Activated CD8-positive, alpha-beta memory T cell treated with anti-CD3 and anti-CD28 coated beads, Interleukin-2, amount 10 ng/mL, durations not matched to agents 7 days and 5 days (primary cell): Measurements from ENCODE around the gene KCNAB1. TPM values are rescaled to one million over a fixed set of nuclear protein-coding genes. Genes with fewer than 3 reads are reported as not detected.
"Not testable (repeated sequence)": the region's sequence is repeated elsewhere in the genome, so short reads cannot be mapped to it uniquely, and the experiment has no call there.

ENCODE experiments used
- ATAC-seq: fragments of 150-1000 bp; cut with Tn5 transposase; one replicate; pipeline ENCODE4 v1.10.0; 2021; ENCODE audit warnings: moderate library complexity
- CTCF ChIA-PET: fragments of 350-600 bp; sonication (Branson Sonifier 250); formaldehyde crosslinking; loops from one replicate; lab custom pipeline; 2021; ENCODE audit warnings: antibody characterized with exemption; lab: Charles Lee
- DNase-seq: peaks from one replicate; pipeline ENCODE4 v3.0.0-alpha.2; 2020
- H3K27ac Mint-ChIP-seq: one replicate; pipeline ENCODE4 v1.8.0; 2021; ENCODE audit warnings: mild to moderate bottlenecking, mixed read lengths
- H3K27me3 Mint-ChIP-seq: one replicate; pipeline ENCODE4 v1.8.0; 2021; ENCODE audit warnings: mixed read lengths
- H3K36me3 Mint-ChIP-seq: one replicate; pipeline ENCODE4 v1.8.0; 2021; ENCODE audit warnings: mild to moderate bottlenecking, mixed read lengths
- H3K4me1 Mint-ChIP-seq: one replicate; pipeline ENCODE4 v1.8.0; 2021; ENCODE audit warnings: mixed read lengths
- H3K4me3 Mint-ChIP-seq: one replicate; pipeline ENCODE4 v1.8.0; 2021; ENCODE audit warnings: mild to moderate bottlenecking, moderate library complexity, mixed read lengths
- H3K9me3 Mint-ChIP-seq: one replicate; pipeline ENCODE4 v1.8.0; 2022; ENCODE audit warnings: low read depth, mixed read lengths
- total RNA-seq, 2 experiments: library from RNA; stranded (reverse); gene quantifications; one replicate each; pipeline ENCODE4 v1.2.3, GENCODE V29; 2021

KCNAB1 gene
- total RNA-seq, 2 experiments from 2014 or later: 0.19 TPM; not detected in 1

- Mint-ChIP-seq H3K9me3 (no peaks in the 10 kb centered on the region), H3K27ac (no peak overlapping the region), H3K4me3 (no peak overlapping the region), H3K4me1 (no peaks in the 10 kb centered on the region), H3K27me3 (peaks cover 33% of the 10 kb centered on the region), H3K36me3 (no peaks in the 10 kb centered on the region)
- CTCF ChIA-PET: no interaction called here
- DNase-seq (no peak), ATAC-seq (no peak)
Observed at GRCh38 chr3:156201411-156202405, 81.3 kb downstream of the KCNAB1 start.

GRCh38 chr3:156206157-156206556, 85.8 kb downstream of the KCNAB1 start:
- no peak for ATAC-seq
- CTCF ChIA-PET: no interaction called here
- DNase-seq: no peak
- Mint-ChIP-seq H3K36me3 (no peaks in the 10 kb centered on the region), H3K4me1 (no peaks in the 10 kb centered on the region), H3K27me3 (peaks cover 33% of the 10 kb centered on the region), H3K9me3 (no peaks in the 10 kb centered on the region), H3K27ac (no peak overlapping the region), H3K4me3 (no peak overlapping the region)

DNA sequence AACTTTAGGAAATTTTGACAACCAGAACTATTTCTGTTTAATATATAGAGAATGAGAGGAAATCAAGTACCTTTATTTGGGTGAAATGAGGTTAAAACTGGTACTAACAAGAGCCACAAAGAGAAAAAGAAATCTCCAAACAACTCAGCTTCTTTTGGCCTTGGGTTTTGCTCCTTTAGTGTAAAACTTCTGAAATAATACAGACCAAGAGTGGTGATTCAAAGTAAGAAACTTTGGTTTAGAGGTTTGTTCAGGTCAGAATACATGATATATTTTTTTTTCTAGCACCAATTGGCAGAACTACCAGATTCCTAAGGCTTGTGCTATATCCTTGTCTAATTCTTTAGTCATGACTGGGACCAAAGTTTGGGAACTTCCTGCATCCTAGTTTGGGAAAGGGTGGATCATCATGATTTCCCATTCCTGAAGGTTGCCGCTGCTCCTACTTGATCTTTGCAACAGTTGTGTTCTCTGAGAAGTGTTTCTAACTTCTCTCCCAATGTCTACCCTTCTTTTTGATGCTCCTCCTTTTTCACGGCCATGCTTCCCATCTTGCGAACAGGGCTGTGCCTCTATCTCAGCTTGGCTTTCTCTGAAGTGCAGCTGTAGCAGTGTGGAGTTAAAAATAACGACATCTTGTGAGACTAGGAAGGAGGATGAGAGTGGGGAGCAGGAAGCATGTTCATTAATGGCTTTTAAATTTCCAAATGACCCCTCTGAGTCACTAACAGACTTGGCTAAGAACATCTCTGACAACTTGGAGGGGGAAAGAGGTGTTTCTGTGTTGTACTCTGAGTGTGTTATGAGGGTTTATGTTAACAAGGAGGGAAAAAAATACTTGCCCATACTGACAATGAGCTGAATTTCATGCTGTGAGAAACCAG, 87.7 kb downstream of the KCNAB1 start:
- no peak overlapping the region for H3K4me3 Mint-ChIP-seq
- no peaks in the 10 kb centered on the region for H3K36me3 Mint-ChIP-seq
- ATAC-seq (no peak), DNase-seq (no peak)
- H3K9me3 Mint-ChIP-seq: no peaks in the 10 kb centered on the region
- peaks cover 47% of the 10 kb centered on the region for H3K27me3 Mint-ChIP-seq
- CTCF ChIA-PET: no interaction called here
- no peak overlapping the region for H3K27ac Mint-ChIP-seq
- H3K4me1 Mint-ChIP-seq: no peaks in the 10 kb centered on the region

GRCh38 chr3:156209631-156210335, 89.4 kb downstream of the KCNAB1 start:
- CTCF ChIA-PET: no interaction called here
- ATAC-seq: no peak
- Mint-ChIP-seq H3K27ac (no peak overlapping the region), H3K36me3 (no peaks in the 10 kb centered on the region), H3K9me3 (no peaks in the 10 kb centered on the region), H3K4me1 (no peaks in the 10 kb centered on the region), H3K27me3 (peaks cover 42% of the 10 kb centered on the region), H3K4me3 (no peak overlapping the region)
- DNase-seq: no peak

GRCh38 chr3:156211583-156211982, 91.2 kb downstream of the KCNAB1 start:
- Mint-ChIP-seq H3K4me1 (no peaks in the 10 kb centered on the region), H3K27ac (no peak overlapping the region), H3K4me3 (no peak overlapping the region), H3K27me3 (peaks cover 49% of the 10 kb centered on the region), H3K36me3 (no peaks in the 10 kb centered on the region), H3K9me3 (no peaks in the 10 kb centered on the region)
- DNase-seq (no peak), ATAC-seq (no peak)
- CTCF ChIA-PET: no interaction called here

- DNase-seq: no peak
- H3K4me1 Mint-ChIP-seq: no peaks in the 10 kb centered on the region
Observed at GRCh38 chr3:156214676-156215075, 94.3 kb downstream of the KCNAB1 start.

DNA sequence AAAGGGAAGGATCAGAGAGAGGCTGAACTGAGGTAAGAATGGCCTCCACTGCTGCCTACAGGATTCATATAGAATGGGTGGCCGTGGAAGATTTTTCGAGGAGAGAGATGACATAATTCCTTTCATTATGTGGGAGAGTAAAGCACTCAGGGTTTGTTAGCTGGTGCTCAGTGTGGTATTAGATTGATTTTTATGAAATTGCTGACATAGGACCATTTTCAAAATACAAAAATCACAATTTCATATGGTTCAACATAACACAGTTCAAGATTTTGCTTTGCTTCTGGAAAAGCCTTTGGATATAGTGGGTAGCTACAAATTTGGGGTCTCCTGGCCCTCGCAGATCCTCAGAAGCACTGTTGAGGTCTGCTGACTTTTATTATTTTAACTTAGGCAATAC, 95.4 kb downstream of the KCNAB1 start:
- Mint-ChIP-seq H3K4me1 (no peaks in the 10 kb centered on the region), H3K27me3 (peaks cover 44% of the 10 kb centered on the region), H3K9me3 (no peaks in the 10 kb centered on the region), H3K4me3 (no peak overlapping the region), H3K27ac (no peak overlapping the region), H3K36me3 (no peaks in the 10 kb centered on the region)
- CTCF ChIA-PET: no interaction called here
- ATAC-seq (no peak), DNase-seq (no peak)

More at GRCh38 chr3:156214676-156215075, 94.3 kb downstream of the KCNAB1 start:
- CTCF ChIA-PET: no interaction called here
- Mint-ChIP-seq H3K36me3 (no peaks in the 10 kb centered on the region), H3K27ac (no peak overlapping the region), H3K9me3 (no peaks in the 10 kb centered on the region), H3K4me3 (no peak overlapping the region), H3K27me3 (peaks cover 53% of the 10 kb centered on the region)
- no peak for ATAC-seq

- H3K27ac Mint-ChIP-seq: no peak overlapping the region
- no peaks in the 10 kb centered on the region for H3K4me1 Mint-ChIP-seq
- no peaks in the 10 kb centered on the region for H3K36me3 Mint-ChIP-seq
- no peak for ATAC-seq
- CTCF ChIA-PET: no interaction called here
- peaks cover 41% of the 10 kb centered on the region for H3K27me3 Mint-ChIP-seq
- DNase-seq: no peak
- H3K9me3 Mint-ChIP-seq: no peaks in the 10 kb centered on the region
- no peak overlapping the region for H3K4me3 Mint-ChIP-seq
Observed at GRCh38 chr3:156216216-156216615, 95.8 kb downstream of the KCNAB1 start.

DNA sequence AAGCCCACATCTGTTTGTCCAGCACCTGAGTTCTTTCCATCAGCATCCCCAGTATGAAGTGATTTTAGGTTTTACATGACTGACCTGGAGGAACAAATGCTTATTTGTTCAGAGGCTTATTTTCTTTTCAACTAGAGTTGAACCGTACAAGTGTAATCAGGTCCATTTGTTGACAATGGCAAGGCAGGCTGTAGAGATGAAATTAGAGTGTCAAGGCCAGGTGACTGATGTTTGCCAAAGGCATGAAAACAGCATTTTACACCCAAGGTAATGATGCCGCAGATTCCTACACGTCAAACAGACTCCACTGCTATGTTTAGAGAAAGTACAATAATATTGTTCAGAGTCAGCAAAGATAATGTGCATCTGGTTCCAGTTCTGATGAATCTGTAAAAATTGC, 96.5 kb downstream of the KCNAB1 start:
- no peaks in the 10 kb centered on the region for H3K4me1 Mint-ChIP-seq

GRCh38 chr3:156217674-156218352, 97.4 kb downstream of the KCNAB1 start:
- DNase-seq (no peak), ATAC-seq (no peak)
- CTCF ChIA-PET: no interaction called here
- no peaks in the 10 kb centered on the region for H3K4me1 Mint-ChIP-seq
- peaks cover 28% of the 10 kb centered on the region for H3K27me3 Mint-ChIP-seq
- H3K9me3 Mint-ChIP-seq: no peaks in the 10 kb centered on the region
- H3K36me3 Mint-ChIP-seq: no peaks in the 10 kb centered on the region
- no peak overlapping the region for H3K4me3 Mint-ChIP-seq
- no peak overlapping the region for H3K27ac Mint-ChIP-seq

More for the DNA sequence above, 96.5 kb downstream of the KCNAB1 start:
- CTCF ChIA-PET: no interaction called here
- H3K27ac Mint-ChIP-seq: no peak overlapping the region
- no peak overlapping the region for H3K4me3 Mint-ChIP-seq
- DNase-seq (no peak), ATAC-seq (no peak)
- H3K9me3 Mint-ChIP-seq: no peaks in the 10 kb centered on the region
- H3K27me3 Mint-ChIP-seq: peaks cover 37% of the 10 kb centered on the region
- no peaks in the 10 kb centered on the region for H3K36me3 Mint-ChIP-seq

DNA sequence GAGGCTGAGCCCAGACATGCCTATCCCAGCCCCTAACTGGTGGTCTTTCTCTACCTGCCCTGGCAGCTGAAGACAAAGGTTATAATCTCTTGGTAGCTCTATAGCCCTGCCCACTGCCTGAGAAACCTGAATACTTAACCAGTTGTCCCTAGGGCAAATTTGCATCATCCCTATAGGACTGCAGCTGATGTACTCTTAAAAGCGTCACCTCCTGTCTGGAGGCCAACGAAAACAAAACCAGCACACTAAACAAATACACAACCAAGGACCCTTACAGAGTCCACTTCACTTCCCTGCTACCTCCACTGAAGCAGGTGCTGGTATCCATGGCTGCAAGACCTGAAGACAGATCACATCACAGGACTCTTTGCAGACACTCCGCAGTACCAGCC, 98.0 kb downstream of the KCNAB1 start:
- peaks cover 25% of the 10 kb centered on the region for H3K27me3 Mint-ChIP-seq
- no peaks in the 10 kb centered on the region for H3K4me1 Mint-ChIP-seq
- ATAC-seq (no peak), DNase-seq (no peak)
- H3K4me3 Mint-ChIP-seq: no peak overlapping the region
- H3K36me3 Mint-ChIP-seq: no peaks in the 10 kb centered on the region
- no peak overlapping the region for H3K27ac Mint-ChIP-seq
- CTCF ChIA-PET: no interaction called here
- no peaks in the 10 kb centered on the region for H3K9me3 Mint-ChIP-seq

- DNase-seq, ATAC-seq, H3K36me3 Mint-ChIP-seq, H3K27ac Mint-ChIP-seq, H3K4me3 Mint-ChIP-seq, CTCF ChIA-PET, H3K4me1 Mint-ChIP-seq, H3K9me3 Mint-ChIP-seq: not testable (repeated sequence)
- H3K27me3 Mint-ChIP-seq: peaks cover 19% of the 10 kb centered on the region
Observed at GRCh38 chr3:156222381-156222780, 102.0 kb downstream of the KCNAB1 start.
